Gastroesophageal sphincter (tissue), 4 donors: ENCODE data around the gene MARCKSL1. TPM values are rescaled to one million over a fixed set of nuclear protein-coding genes. Genes with fewer than 3 reads are reported as not detected.

ENCODE experiments used
- ATAC-seq: fragments of 150-250 bp; one replicate; pipeline ENCODE4 v1.9.1; 2016; ENCODE audit warnings: mild to moderate bottlenecking, moderate library complexity
- H3K27ac ChIP-seq, 4 donors: fragments of 200-600 bp; sonication (generic) in 3 of 4; 1 replicate in 3 of 4; 2 replicates in 1 of 4; pipeline ENCODE4 v1.5.1; 2016 to 2019
- H3K27me3 ChIP-seq: fragments of 200-600 bp; sonication (generic); one replicate; pipeline ENCODE4 v1.5.1; 2019
- H3K36me3 ChIP-seq, 2 donors: fragments of 200-600 bp; sonication (generic); one replicate each; pipeline ENCODE4 v1.5.1; 2019; ENCODE audit warnings: control low read depth in 1 of 2
- H3K4me1 ChIP-seq, 3 donors: fragments of 200-600 bp; sonication (generic); 1 replicate in 2 of 3; 2 replicates in 1 of 3; pipeline ENCODE4 v1.5.1; 2016 to 2019; ENCODE audit warnings: control low read depth in 2 of 3
- H3K4me3 ChIP-seq, 2 donors: fragments of 200-600 bp; sonication (generic); one replicate each; pipeline ENCODE4 v1.5.1; 2019; ENCODE audit warnings: mild to moderate bottlenecking in 1 of 2, moderate library complexity in 1 of 2
- H3K9me3 ChIP-seq, 3 donors: fragments of 200-600 bp; sonication (generic); one replicate each; pipeline ENCODE4 v1.5.1; 2017 to 2019; ENCODE audit warnings: control low read depth in 2 of 3
- CTCF ChIP-seq, 4 experiments: fragments of 200-600 bp in 2 of 4; fragments of 450-650 bp in 2 of 4; sonication (generic) in 1 of 4; IDR thresholded peaks; one replicate each; pipeline ENCODE4 v1.5.1; 2017 to 2019; ENCODE audit warnings: antibody characterized with exemption in 4 of 4, mild to moderate bottlenecking in 2 of 4, moderate library complexity in 2 of 4
- EP300 ChIP-seq: sonication (generic); formaldehyde crosslinking; IDR thresholded peaks from one replicate; pipeline ENCODE4 v1.6.1; 2017; ENCODE audit warnings: antibody characterized with exemption, mild to moderate bottlenecking
- POLR2A ChIP-seq, 2 donors: fragments of 450-650 bp; IDR thresholded peaks; one replicate each; pipeline ENCODE4 v1.6.1; 2017; ENCODE audit warnings: antibody characterized with exemption in 2 of 2, mild to moderate bottlenecking in 2 of 2, moderate library complexity in 1 of 2
- POLR2AphosphoS5 ChIP-seq: sonication (generic); formaldehyde crosslinking; IDR thresholded peaks from one replicate; pipeline ENCODE4 v1.6.1; 2017; ENCODE audit warnings: antibody characterized with exemption
- WGBS, 2 donors: methylation state at CpG; one replicate each; pipeline ENCODE4 v1.1.5; 2018; ENCODE audit warnings: low coverage in 1 of 2; 5-methylcytosine and 5-hydroxymethylcytosine counted together
- total RNA-seq, 4 donors: library from RNA; depleted of rRNA; stranded (reverse); fragments of >200 nt; gene quantifications; one replicate each; pipeline ENCODE4 v1.1.0, GENCODE V29; 2016

MARCKSL1 gene
- total RNA-seq, 4 donors from 2014 or later = 4.0 to 9.0 (median 7.4) TPM

GRCh38 chr1:32334864-32335534 is 1.0 kb downstream of the MARCKSL1 start:
- ATAC-seq = peak; percentile 52
- H3K9me3 ChIP-seq = no peaks in the 10 kb centered on the region
- peak overlapping the region; percentile 47 to 73 for H3K4me3 ChIP-seq
- H3K27ac ChIP-seq = peak overlapping the region in 3 of 4 donors; percentile 62 to 82 (median 67)
- WGBS, 2 donors = 60% methylated on average over 1 of the region's 46 CpGs; no CpG with 5 or more reads in 1 of the 2 donors
- H3K36me3 ChIP-seq = peaks cover 0 to 36% of the 10 kb centered on the region in 2 donors
- TF ChIP-seq POLR2A (IDR thresholded peaks at IDR 0.05) (no peak), POLR2AphosphoS5 (no peak), EP300 (no peak), CTCF (IDR thresholded peaks at IDR 0.05) (peak in 3 of 4 experiments; percentile 51 to 88 (median 71))
- no peaks in the 10 kb centered on the region for H3K27me3 ChIP-seq
- H3K4me1 ChIP-seq = peaks cover 0 to 47% (median 17%) of the 10 kb centered on the region in 3 donors

- TF ChIP-seq CTCF (IDR thresholded peaks at IDR 0.05) (no peak), EP300 (no peak), POLR2AphosphoS5 (no peak), POLR2A (IDR thresholded peaks at IDR 0.05) (no peak)
Measured at GRCh38 chr1:32334274-32334861, 1.7 kb downstream of the MARCKSL1 start.

GRCh38 chr1:32333251-32333963 is 2.6 kb downstream of the MARCKSL1 start:
- WGBS, 2 donors = 86 to 100% methylated on average over 1 to 2 of the region's 3 CpGs

More at GRCh38 chr1:32334274-32334861, 1.7 kb downstream of the MARCKSL1 start:
- H3K36me3 ChIP-seq = peaks cover 0 to 42% of the 10 kb centered on the region in 2 donors
- no peak for ATAC-seq
- peaks cover 0 to 47% (median 17%) of the 10 kb centered on the region in 3 donors for H3K4me1 ChIP-seq
- H3K27ac ChIP-seq = peak overlapping the region in 1 of 4 donors; percentile 82
- no peaks in the 10 kb centered on the region for H3K27me3 ChIP-seq
- H3K4me3 ChIP-seq = peak overlapping the region in 1 of 2 donors; percentile 73
- WGBS, 2 donors = 43 to 76% methylated on average over 3 to 4 of the region's 9 CpGs
- H3K9me3 ChIP-seq = no peaks in the 10 kb centered on the region

More at GRCh38 chr1:32333251-32333963, 2.6 kb downstream of the MARCKSL1 start:
- H3K9me3 ChIP-seq = no peaks in the 10 kb centered on the region
- ATAC-seq = no peak
- peaks cover 0 to 52% of the 10 kb centered on the region in 2 donors for H3K36me3 ChIP-seq
- peaks cover 0 to 43% (median 17%) of the 10 kb centered on the region in 3 donors for H3K4me1 ChIP-seq
- TF ChIP-seq POLR2A (IDR thresholded peaks at IDR 0.05) (no peak), EP300 (no peak), CTCF (IDR thresholded peaks at IDR 0.05) (no peak), POLR2AphosphoS5 (no peak)
- H3K27me3 ChIP-seq = no peaks in the 10 kb centered on the region
- H3K4me3 ChIP-seq = no peak overlapping the region
- no peak overlapping the region for H3K27ac ChIP-seq
